ENCODE results near the gene DTX4.
"Not testable (repeated sequence)": the region's sequence is repeated elsewhere in the genome, so short reads cannot be mapped to it uniquely, and the experiment has no call there.

DTX4 gene

GRCh38 chr11:59171508-59172322 is at the start of gene DTX4:
TSS of gene DTX4 (plus strand) at chr11:59172132. CDS start at chr11:59172596, 464 bp downstream.
- peak; percentile 72 for DNase-seq (ENCODE audit: extremely low read depth, low read depth)
- TF ChIP-seq CTCF (IDR thresholded peaks at IDR 0.05; ENCODE audit: low read depth, low read length): peak; percentile 74

GRCh38 chr11:59135648-59136461 is 36.1 kb upstream of the DTX4 start:
- no peak; the same call in none of the 2 replicates for TF ChIP-seq CTCF (IDR thresholded peaks at IDR 0.05; ENCODE audit: low read depth, low read length)

GRCh38 chr11:59136551-59136950 is 35.4 kb upstream of the DTX4 start:
- not testable (repeated sequence) for DNase-seq (ENCODE audit: extremely low read depth, low read depth)

More at GRCh38 chr11:59135648-59136461, 36.1 kb upstream of the DTX4 start:
- no peak for DNase-seq (ENCODE audit: extremely low read depth, low read depth)

- no peak for DNase-seq (ENCODE audit: extremely low read depth, low read depth)
- no peak for TF ChIP-seq CTCF (IDR thresholded peaks at IDR 0.05; ENCODE audit: low read depth, low read length)
Measured at GRCh38 chr11:59137190-59137589, 34.7 kb upstream of the DTX4 start.

- DNase-seq (ENCODE audit: extremely low read depth, low read depth): no peak
Measured at GRCh38 chr11:59138643-59139042, 33.3 kb upstream of the DTX4 start.

GRCh38 chr11:59141191-59141590 is 30.7 kb upstream of the DTX4 start:
- TF ChIP-seq CTCF (IDR thresholded peaks at IDR 0.05; ENCODE audit: low read depth, low read length): no peak

More at GRCh38 chr11:59138643-59139042, 33.3 kb upstream of the DTX4 start:
- TF ChIP-seq CTCF (IDR thresholded peaks at IDR 0.05; ENCODE audit: low read depth, low read length): no peak

GRCh38 chr11:59141673-59142460 is 30.1 kb upstream of the DTX4 start:
- no peak for DNase-seq (ENCODE audit: extremely low read depth, low read depth)
- TF ChIP-seq CTCF (IDR thresholded peaks at IDR 0.05; ENCODE audit: low read depth, low read length): no peak

More at GRCh38 chr11:59141191-59141590, 30.7 kb upstream of the DTX4 start:
- no peak for DNase-seq (ENCODE audit: extremely low read depth, low read depth)

Measured in AG09319 (cell line).